ENCODE measurements around the gene SFT2D1. TPM values are rescaled to one million over a fixed set of nuclear protein-coding genes. Genes with fewer than 3 reads are reported as not detected.
"Not testable (repeated sequence)": the region's sequence is repeated elsewhere in the genome, so short reads cannot be mapped to it uniquely, and the experiment has no call there.

SFT2D1 gene
- total RNA-seq, result 20.0 TPM

DNA sequence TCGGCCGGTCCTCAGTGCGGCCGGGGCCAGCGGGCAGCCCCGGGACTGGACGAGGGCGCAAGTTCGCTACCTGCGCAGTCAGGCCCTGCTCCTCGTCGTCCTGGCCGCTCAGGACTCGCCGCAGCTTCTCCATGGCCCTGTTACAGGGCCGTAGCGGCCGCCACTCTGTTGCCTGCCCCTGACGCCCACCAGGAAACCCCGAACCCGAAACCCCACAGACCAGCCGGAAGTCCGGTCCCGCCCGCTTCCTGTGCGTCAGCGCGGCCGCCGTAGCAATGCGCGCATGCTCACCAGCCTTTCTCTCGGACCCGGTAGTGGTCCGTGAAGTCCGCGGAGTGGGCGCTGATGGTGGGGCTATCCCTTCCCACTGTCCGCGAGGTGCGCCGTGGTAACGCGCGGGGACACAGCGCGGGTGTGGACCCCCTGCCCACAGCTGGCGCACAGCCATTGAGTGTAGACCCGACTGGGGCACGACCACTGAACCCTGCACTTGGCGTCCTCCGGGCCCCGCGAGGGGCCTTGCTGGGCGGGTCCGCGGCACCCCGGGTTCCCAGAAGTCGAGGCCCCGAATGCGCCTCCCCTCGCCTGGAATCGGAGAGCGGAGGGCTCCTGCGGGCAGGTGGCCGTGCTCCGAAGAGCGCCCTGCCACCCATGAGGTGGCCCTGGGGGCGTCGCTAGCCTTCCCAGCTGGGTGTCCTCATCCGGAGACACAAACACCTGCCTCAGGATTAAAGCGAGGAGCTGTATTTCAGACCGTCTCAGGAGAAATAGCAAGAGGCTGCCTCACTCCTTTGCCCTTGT is at the start of gene SFT2D1:
TSS of gene SFT2D1 (minus strand) at position 197 of the 801 bp plus-strand sequence. CDS start at position 133, 64 bp downstream.
- DNase-seq (ENCODE audit: low spot score in 2 of 2) (peak; percentile 86 to 91), FAIRE-seq (no peak)

DNA sequence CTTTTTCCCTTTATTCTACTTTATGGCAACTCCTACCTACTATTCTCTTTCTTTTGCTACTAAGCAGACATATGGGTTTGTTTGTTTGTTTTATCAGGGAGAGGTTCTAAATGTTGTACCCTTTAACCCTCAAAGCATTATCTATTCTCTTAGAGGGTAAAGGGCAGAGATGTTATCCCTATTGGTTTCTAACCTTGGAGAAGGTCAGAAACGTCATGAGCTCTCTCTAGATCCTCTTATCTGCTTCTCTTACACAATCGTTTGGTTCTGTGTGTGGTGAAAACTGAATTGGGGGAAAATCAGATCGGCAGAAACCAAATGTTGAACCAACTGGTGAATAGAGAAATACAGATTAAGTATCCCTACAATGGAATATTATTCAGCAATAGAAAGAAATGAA is 46.8 kb upstream of the SFT2D1 start:
- DNase-seq (ENCODE audit: low spot score in 2 of 2), result no peak
- no peak for FAIRE-seq

DNA sequence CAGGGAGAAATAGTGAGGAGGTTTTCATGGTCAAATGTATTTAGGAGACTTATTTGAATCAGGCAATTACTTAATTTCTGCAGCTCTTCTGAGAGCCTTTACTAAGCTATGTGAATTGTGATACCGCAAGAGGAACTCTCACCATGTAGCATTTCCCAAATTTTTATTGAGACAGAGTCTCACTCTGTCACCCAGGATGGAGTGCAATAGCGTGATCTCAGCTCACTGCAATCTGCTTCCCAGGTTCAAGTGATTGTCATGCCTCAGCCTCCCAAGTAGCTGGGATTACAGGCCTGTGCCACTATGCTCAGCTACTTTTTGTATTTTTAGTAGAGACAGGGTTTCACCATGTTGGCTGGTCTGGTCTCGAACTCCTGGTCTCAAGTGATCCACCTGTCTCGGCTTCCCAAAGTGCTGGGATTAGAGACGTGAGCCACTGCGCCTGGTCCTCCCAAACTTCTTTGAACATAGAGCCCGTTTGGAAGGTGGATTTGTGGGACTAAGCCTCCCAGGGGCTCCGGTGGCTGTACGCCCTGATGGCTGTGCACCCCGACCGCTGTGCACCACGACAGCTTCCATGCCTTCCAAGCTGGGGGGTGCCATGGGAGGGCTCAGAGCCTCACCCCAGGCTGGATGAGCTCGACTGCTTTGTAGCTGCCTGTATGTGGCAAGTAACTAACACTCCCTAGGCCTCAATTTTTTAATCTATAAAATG is 46.1 kb upstream of the SFT2D1 start:
- DNase-seq (ENCODE audit: low spot score in 2 of 2), result no peak
- FAIRE-seq, result no peak

- no peak for FAIRE-seq
Observed at GRCh38 chr6:166387642-166388289, 45.4 kb upstream of the SFT2D1 start.

GRCh38 chr6:166387098-166387497 is 44.8 kb upstream of the SFT2D1 start:
- not testable (repeated sequence) for DNase-seq (ENCODE audit: low spot score in 2 of 2); FAIRE-seq

More at GRCh38 chr6:166387642-166388289, 45.4 kb upstream of the SFT2D1 start:
- no peak for DNase-seq (ENCODE audit: low spot score in 2 of 2)

DNA sequence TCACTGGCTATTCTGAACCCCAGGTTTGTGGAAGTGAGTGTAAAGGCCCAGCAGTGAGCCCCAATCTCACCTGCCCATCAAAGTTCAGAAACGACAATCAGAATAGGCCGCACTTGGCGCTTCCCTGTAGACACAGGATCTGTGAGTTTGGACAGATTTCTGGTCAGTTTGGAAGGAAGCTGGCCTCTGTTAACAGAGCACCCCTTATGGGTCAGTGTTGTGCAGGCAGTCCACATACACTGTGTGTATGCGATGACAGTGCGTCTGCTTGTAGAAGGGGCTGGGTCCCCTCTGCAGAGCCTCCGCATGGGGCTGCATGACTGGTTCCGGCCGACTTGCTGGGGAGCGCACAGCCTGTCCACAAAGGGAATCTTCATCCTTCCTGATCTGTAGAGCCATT is 43.8 kb upstream of the SFT2D1 start:
- DNase-seq (ENCODE audit: low spot score in 2 of 2) (no peak), FAIRE-seq (no peak)

DNA sequence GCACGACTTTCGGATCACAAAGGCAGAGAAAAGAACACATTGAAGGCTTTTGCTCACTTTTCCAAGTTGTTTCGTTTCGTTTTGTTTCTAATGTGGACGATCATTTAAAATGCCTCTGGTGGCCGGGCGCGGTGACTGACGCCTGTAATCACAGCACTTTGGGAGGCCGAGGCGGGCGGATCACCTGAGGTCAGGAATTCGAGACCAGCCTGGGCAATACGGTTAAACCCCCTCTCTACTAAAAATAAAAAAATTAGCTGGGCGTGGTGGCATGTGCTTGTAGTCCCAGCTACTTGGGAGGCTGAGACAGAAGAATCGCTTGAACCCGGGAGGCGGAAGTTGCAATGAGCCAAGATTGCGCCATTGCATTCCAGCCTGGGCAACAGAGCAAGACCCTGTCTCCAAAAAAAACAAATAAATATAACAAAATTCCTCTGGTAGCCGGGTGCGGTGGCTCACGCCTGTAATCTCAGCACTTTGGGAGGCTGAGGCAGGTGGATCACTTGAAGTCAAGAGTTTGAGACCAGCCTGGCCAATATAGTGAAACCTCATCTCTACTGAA is 41.5 kb upstream of the SFT2D1 start:
- not testable (repeated sequence) for FAIRE-seq; DNase-seq (ENCODE audit: low spot score in 2 of 2)

- FAIRE-seq, result no peak
- peak; percentile 96 to 98 for DNase-seq (ENCODE audit: low spot score in 2 of 2)
Observed at GRCh38 chr6:166382933-166383801, 40.8 kb upstream of the SFT2D1 start, which contains the start of gene MPC1. TSS of gene MPC1 (minus strand) at chr6:166382940. CDS start at chr6:166382876, 64 bp downstream.

GRCh38 chr6:166382500-166382932 is 40.2 kb upstream of the SFT2D1 start:
- DNase-seq (ENCODE audit: low spot score in 2 of 2) (no peak), FAIRE-seq (no peak)

DNA sequence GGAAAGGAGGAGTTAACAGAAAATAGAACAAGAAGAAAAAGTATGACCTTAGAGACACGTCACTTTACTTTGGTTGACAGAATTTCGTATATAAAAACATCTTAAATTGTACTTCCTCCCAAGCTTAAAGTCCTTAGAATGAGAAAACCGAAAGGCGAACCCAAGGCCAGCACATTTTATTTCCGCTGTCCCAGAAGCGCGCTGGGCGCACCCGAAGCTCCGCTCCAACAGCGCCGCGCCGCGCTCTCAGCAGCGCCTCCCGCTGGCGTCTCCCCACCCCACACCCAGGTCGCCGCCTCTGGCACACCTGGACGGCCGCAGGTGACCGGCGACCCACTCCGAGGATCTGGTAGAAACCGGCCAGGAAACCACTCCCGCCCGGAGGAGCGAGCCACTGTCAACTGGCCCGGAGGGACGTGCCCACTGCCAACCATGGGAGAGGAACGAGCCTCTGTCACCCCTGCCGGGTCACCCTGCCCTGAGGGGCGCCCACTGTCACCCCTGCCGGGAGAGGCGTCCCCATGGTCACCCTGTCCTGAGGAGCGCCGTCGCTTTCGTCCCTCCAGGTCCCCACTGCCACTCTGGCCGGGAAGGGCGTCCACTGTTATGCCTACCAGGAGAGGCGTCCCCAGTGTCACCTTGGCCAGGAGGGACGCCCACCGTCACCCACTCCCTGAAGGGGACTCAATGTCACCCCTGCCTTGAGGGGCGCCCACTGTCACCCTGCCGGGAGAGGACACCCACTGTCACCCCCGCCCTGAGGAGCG is 39.6 kb upstream of the SFT2D1 start:
- no peak for FAIRE-seq
- peak in 1 of 2 donors; percentile 53 for DNase-seq (ENCODE audit: low spot score in 2 of 2)

GRCh38 chr6:166381381-166381732 is 39.0 kb upstream of the SFT2D1 start:
- DNase-seq (ENCODE audit: low spot score in 2 of 2), result no peak
- FAIRE-seq, result no peak

DNA sequence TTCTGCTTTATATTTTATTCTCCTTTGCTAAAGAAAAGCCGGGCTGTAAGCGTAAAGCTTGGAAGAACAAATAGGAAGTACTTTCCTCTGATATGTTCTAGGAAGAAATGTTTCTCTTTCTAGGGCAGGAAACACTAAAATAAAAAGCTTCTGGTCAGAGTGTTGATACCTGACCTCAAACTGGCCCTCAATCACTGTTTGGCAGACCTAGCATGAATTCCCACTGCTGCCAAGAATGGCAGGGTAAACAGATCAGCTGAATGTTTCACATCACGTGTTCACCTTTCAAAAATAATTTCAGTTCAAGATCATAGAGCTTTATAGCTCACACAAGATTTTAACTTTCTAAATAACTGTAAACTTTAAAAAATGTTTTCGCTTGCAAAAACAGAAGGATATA is 37.5 kb upstream of the SFT2D1 start:
- DNase-seq (ENCODE audit: low spot score in 2 of 2) (no peak), FAIRE-seq (no peak)

- FAIRE-seq, result no peak
Observed at GRCh38 chr6:166379103-166379586, 36.8 kb upstream of the SFT2D1 start.

DNA sequence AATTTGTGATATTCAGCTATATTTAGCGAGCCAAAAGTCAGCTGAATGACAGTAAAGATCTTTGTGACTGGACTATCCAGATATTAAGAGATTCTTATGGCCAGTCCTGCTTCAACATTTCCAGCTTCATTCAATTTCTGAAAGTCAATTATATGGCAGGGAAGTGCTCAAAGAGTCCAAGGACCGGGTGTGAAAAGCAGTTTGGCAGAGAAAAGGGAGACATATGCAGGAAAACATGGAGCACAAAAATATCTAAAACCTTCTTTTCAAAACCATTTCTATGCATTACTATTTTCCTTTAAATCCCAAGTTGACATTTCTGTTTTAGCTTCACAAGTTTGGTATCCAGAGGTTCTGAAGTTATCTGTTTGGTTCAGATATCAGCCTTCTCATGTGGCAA is 35.4 kb upstream of the SFT2D1 start:
- FAIRE-seq, result no peak

More at GRCh38 chr6:166379103-166379586, 36.8 kb upstream of the SFT2D1 start:
- DNase-seq (ENCODE audit: low spot score in 2 of 2), result no peak

DNA sequence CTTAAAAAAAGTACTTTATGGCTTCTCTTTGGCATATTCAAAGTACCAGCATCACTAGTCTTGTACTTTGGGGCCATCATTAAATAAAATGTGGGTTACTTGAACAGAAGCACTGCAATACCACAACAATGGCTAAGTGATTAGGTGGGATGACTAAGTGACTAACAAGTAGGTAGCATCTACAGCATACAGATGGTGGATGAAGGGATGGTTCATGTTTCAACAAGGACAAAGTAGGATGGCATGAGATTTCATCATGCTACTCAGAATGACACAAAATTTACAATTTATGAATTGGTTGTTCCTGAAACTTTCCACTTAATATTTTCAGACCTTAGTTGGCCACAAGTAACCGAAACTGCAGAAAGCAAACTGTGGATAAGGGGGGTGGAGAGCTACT is 32.7 kb upstream of the SFT2D1 start:
- DNase-seq (ENCODE audit: low spot score in 2 of 2) (no peak), FAIRE-seq (no peak)

More for the DNA sequence above, 35.4 kb upstream of the SFT2D1 start:
- no peak for DNase-seq (ENCODE audit: low spot score in 2 of 2)

DNA sequence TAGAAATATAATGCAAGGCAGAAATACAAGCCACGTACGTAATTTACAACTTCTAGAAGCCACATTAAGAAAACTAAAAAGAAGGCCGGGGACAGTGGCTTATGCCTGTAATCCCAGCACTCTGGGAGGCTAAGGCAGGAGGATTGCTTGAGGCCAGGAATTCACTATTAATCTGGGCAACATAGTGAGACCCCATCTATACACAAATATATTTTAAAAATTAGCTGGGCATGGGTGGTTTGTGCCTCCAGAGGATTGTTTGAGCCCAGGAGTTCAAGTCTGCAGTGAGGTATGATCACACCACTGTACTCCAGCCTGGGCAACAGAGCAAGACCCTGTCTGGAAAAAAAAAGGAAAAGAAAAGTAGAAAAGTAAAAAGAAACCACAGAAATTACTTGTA is 28.1 kb upstream of the SFT2D1 start:
- no peak for DNase-seq (ENCODE audit: low spot score in 2 of 2)
- no peak for FAIRE-seq

DNA sequence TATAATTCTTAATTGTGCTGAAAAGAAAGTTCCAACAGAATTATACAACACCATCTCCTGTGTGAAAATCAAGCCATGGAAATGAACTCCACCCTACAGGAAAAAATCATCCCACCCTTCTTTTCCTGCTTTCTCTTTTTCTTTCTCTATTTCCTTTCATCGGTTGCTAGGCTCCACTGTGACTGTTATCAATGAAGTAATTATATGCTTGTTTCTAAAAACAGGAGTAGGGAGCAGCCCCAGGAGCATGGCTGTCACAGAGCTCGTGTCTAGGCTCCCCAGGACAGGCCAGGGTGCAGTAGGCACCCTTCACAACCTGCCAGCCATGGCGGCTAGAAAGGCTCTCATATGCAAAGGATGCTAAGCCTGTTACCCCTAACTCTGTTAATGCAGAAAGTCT is 27.4 kb upstream of the SFT2D1 start:
- no peak for FAIRE-seq
- no peak for DNase-seq (ENCODE audit: low spot score in 2 of 2)

DNA sequence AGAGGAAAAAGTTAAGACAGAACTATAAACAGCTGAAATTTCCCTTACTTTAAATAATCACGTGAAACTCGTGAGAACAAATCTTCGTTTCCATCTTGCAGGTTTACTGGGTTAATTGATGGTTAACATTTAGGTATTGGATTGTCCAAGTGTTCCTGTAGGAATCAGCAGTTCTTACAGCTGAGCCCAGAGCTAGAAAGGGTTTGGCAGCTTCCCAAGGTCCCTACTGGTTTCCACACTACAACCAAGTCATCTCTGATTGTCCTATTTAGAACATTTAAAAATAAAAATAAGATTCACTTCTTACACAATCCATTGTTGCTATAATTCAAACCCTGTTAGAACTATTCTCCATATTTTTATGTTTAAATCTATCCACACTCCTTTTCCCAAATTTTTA is 24.6 kb upstream of the SFT2D1 start:
- FAIRE-seq, result no peak
- no peak for DNase-seq (ENCODE audit: low spot score in 2 of 2)

GRCh38 chr6:166365806-166366205 is 23.5 kb upstream of the SFT2D1 start:
- DNase-seq (ENCODE audit: low spot score in 2 of 2), result no peak
- no peak for FAIRE-seq

All from frontal cortex (tissue), 4 donors.